Astrocyte of the cerebellum (primary cell): ENCODE results near the gene TMC3.
"Not testable (repeated sequence)": the region's sequence is repeated elsewhere in the genome, so short reads cannot be mapped to it uniquely, and the experiment has no call there.

Source experiments
- DNase-seq: peaks from one replicate; pipeline ENCODE4 v3.0.0-alpha.2; 2011; ENCODE audit warnings: low read depth
- H3K4me3 ChIP-seq: 2 replicates; pipeline ENCODE4 v1.5.1; 2011; ENCODE audit warnings: mild to moderate bottlenecking, low read depth, low read length, moderate library complexity
- CTCF ChIP-seq: IDR thresholded peaks from 2 replicates; pipeline ENCODE4 v1.5.1; 2012; ENCODE audit warnings: low read length, low read depth, moderate library complexity, mild to moderate bottlenecking; ENCODE audit errors: missing control alignments
- in situ Hi-C: cut with HindIII; loops from 2 replicates; pipeline ENCODE4 v1.10.0; 2017; ENCODE audit warnings: low sequenced_read_pairs

TMC3 gene

GRCh38 chr15:81373775-81374395 is at the start of gene TMC3:
Gene TMC3, minus strand, starts transcription at chr15:81374213. Its CDS starts 136 bp downstream, at chr15:81374077.
- DNase-seq: peak; percentile 64
- in situ Hi-C loops: loop anchor here (5.0 kb wide), 2 partner anchors 33 to 82 kb away; no protein-coding TSS in a partner anchor
- H3K4me3 ChIP-seq: no peak within 1 kb of the TSS
- TF ChIP-seq CTCF: no peak

- no peak for TF ChIP-seq CTCF
- in situ Hi-C loops: no loop called here
- no peak for DNase-seq
- H3K4me3 ChIP-seq: no peak overlapping the region
These were observed 47.4 kb upstream of the TMC3 start for GRCh38 chr15:81421461-81421860.

GRCh38 chr15:81419332-81419943 is 45.4 kb upstream of the TMC3 start:
- DNase-seq: peak; percentile 53
- no peak for TF ChIP-seq CTCF
- in situ Hi-C loops: no loop called here
- H3K4me3 ChIP-seq: no peak overlapping the region

GRCh38 chr15:81418891-81419290 is 44.9 kb upstream of the TMC3 start:
- in situ Hi-C loops: no loop called here
- DNase-seq: no peak
- TF ChIP-seq CTCF: no peak
- H3K4me3 ChIP-seq: no peak overlapping the region

- no peak overlapping the region for H3K4me3 ChIP-seq
- no peak for DNase-seq
- TF ChIP-seq CTCF: no peak
- in situ Hi-C loops: no loop called here
These were observed 44.4 kb upstream of the TMC3 start for GRCh38 chr15:81418444-81418843.

GRCh38 chr15:81414274-81414968 is 40.4 kb upstream of the TMC3 start:
- in situ Hi-C loops, DNase-seq, H3K4me3 ChIP-seq: not testable (repeated sequence)

GRCh38 chr15:81413851-81414250 is 39.8 kb upstream of the TMC3 start:
- in situ Hi-C loops: no loop called here
- TF ChIP-seq CTCF: no peak
- DNase-seq: no peak
- H3K4me3 ChIP-seq: no peak overlapping the region
